GM19468 (cell line): ENCODE results near the gene TAS1R1.

ENCODE experiments used
- ATAC-seq: cut with Tn5 transposase; IDR thresholded peaks from one replicate; pipeline ENCODE4 v1.9.1; 2021; ENCODE audit warnings: mild to moderate bottlenecking, moderate library complexity, moderate number of reproducible peaks; ENCODE audit not compliant: unreplicated experiment; ENCODE audit errors: extremely low read depth

Gene TAS1R1

GRCh38 chr1:6570100-6570499, 15.0 kb downstream of the TAS1R1 start:
- ATAC-seq = no peak

GRCh38 chr1:6570987-6571386, 15.9 kb downstream of the TAS1R1 start:
- no peak for ATAC-seq

GRCh38 chr1:6572653-6573383, 17.7 kb downstream of the TAS1R1 start:
- no peak for ATAC-seq

GRCh38 chr1:6574025-6574620, 19.0 kb downstream of the TAS1R1 start:
- no peak for ATAC-seq

- no peak for ATAC-seq
Observed at GRCh38 chr1:6574818-6575217, 19.7 kb downstream of the TAS1R1 start.

GRCh38 chr1:6577831-6578525, 22.9 kb downstream of the TAS1R1 start:
- no peak for ATAC-seq

- ATAC-seq = no peak
Observed at GRCh38 chr1:6578624-6579373, 23.7 kb downstream of the TAS1R1 start.

- peak; percentile 87 for ATAC-seq
Observed at GRCh38 chr1:6579374-6580118, 24.4 kb downstream of the TAS1R1 start, which contains the start of gene ZBTB48. TSS of gene ZBTB48 (plus strand) at chr1:6579994. CDS start at chr1:6580610, 616 bp downstream.

- ATAC-seq = no peak
Observed at GRCh38 chr1:6580119-6580592, 25.0 kb downstream of the TAS1R1 start.

- ATAC-seq = no peak
Observed at GRCh38 chr1:6580593-6581409, 25.7 kb downstream of the TAS1R1 start.

GRCh38 chr1:6581561-6582305, 26.6 kb downstream of the TAS1R1 start:
- ATAC-seq = no peak

- ATAC-seq = no peak
Observed at GRCh38 chr1:6582370-6582769, 27.3 kb downstream of the TAS1R1 start.

- ATAC-seq = no peak
Observed at GRCh38 chr1:6584126-6585080, 29.3 kb downstream of the TAS1R1 start.

GRCh38 chr1:6585081-6585722, 30.1 kb downstream of the TAS1R1 start:
- ATAC-seq = no peak

GRCh38 chr1:6585841-6586240, 30.7 kb downstream of the TAS1R1 start:
- ATAC-seq = no peak

- ATAC-seq = no peak
Observed at GRCh38 chr1:6586404-6586816, 31.3 kb downstream of the TAS1R1 start.
